ENCODE results near the gene SEL1L2.

The SEL1L2 gene

DNA sequence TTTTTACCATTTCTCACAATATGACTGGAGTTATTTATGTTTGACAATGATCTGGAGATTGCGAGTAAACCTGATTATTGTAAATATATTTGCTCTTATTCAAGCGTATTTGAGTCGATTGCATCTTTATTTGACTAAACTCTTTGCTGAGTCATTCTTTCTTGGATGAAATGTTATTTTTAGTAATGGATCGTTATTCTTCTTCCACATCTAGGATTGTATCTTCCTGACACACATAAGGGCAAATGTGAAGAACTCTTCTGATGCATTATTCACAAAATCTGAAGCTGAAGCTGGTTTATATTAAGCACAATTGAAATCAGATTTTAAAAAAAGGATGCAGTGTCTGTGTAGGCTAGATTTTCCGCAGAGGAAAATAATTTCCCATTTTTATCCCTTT lies 68.2 kb downstream of the SEL1L2 start:
- H3K9me3 ChIP-seq (ENCODE audit: control insufficient read depth, insufficient read depth, low read depth, low read length), result no peaks in the 10 kb centered on the region
- CTCF ChIA-PET, result no interaction called here
- no peaks in the 10 kb centered on the region for H3K4me1 ChIP-seq (ENCODE audit: control insufficient read depth, insufficient read depth, low read length)
- POLR2A ChIA-PET, result no interaction called here
- H3K27ac ChIP-seq (ENCODE audit: extremely low read depth, low read depth, low read length), result no peak overlapping the region
- H3K36me3 ChIP-seq (ENCODE audit: control insufficient read depth in 2 of 2, insufficient read depth in 1 of 2, low read length in 2 of 2), result no peaks in the 10 kb centered on the region
- no peak overlapping the region for H3K4me3 ChIP-seq (ENCODE audit: low read depth, low read length)
- TF ChIP-seq ZNF518A (tag by site-specific recombination; conservative IDR thresholded peaks at IDR 0.05; ENCODE audit: low read depth), result no peak
- no peak for TF ChIP-seq ZNF16 (tag by site-specific recombination; IDR thresholded peaks at IDR 0.05; ENCODE audit: low read depth)

GRCh38 chr20:13915284-13915683 lies 75.1 kb downstream of the SEL1L2 start:
- H3K27ac ChIP-seq (ENCODE audit: extremely low read depth, low read depth, low read length), result no peak overlapping the region
- no peaks in the 10 kb centered on the region for H3K36me3 ChIP-seq (ENCODE audit: control insufficient read depth in 2 of 2, insufficient read depth in 1 of 2, low read length in 2 of 2)
- no peak for TF ChIP-seq ZSCAN30 (tag by site-specific recombination; IDR thresholded peaks at IDR 0.05)
- no peak for TF ChIP-seq ZNF843 (tag by site-specific recombination; IDR thresholded peaks at IDR 0.05)
- TF ChIP-seq, protein P1, sequence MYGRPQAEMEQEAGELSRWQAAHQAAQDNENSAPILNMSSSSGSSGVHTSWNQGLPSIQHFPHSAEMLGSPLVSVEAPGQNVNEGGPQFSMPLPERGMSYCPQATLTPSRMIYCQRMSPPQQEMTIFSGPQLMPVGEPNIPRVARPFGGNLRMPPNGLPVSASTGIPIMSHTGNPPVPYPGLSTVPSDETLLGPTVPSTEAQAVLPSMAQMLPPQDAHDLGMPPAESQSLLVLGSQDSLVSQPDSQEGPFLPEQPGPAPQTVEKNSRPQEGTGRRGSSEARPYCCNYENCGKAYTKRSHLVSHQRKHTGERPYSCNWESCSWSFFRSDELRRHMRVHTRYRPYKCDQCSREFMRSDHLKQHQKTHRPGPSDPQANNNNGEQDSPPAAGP (tag by site-specific recombination; IDR thresholded peaks at IDR 0.05), result no peak
- no peak for TF ChIP-seq ZNF488 (tag by site-specific recombination; IDR thresholded peaks at IDR 0.05)
- no peak for TF ChIP-seq SP3 (tag by site-specific recombination; IDR thresholded peaks at IDR 0.05)
- TF ChIP-seq IKZF3 (tag by site-specific recombination; IDR thresholded peaks at IDR 0.05), result no peak
- no peak for TF ChIP-seq WT1 (tag by site-specific recombination; IDR thresholded peaks at IDR 0.05)
- no peak for TF ChIP-seq ZNF530 (tag by site-specific recombination; IDR thresholded peaks at IDR 0.05; ENCODE audit: low read depth)
- TF ChIP-seq GLI4 (tag by site-specific recombination; IDR thresholded peaks at IDR 0.05), result no peak
- no peaks in the 10 kb centered on the region for H3K9me3 ChIP-seq (ENCODE audit: control insufficient read depth, insufficient read depth, low read depth, low read length)
- no peaks in the 10 kb centered on the region for H3K4me1 ChIP-seq (ENCODE audit: control insufficient read depth, insufficient read depth, low read length)
- POLR2A ChIA-PET, result no interaction called here
- no peak overlapping the region for H3K4me3 ChIP-seq (ENCODE audit: low read depth, low read length)
- CTCF ChIA-PET, result no interaction called here

- Histone ChIP-seq H3K9me3 (ENCODE audit: control insufficient read depth, insufficient read depth, low read depth, low read length) (no peaks in the 10 kb centered on the region), H3K27ac (ENCODE audit: extremely low read depth, low read depth, low read length) (no peak overlapping the region), H3K4me3 (ENCODE audit: low read depth, low read length) (no peak overlapping the region), H3K4me1 (ENCODE audit: control insufficient read depth, insufficient read depth, low read length) (no peaks in the 10 kb centered on the region), H3K36me3 (ENCODE audit: control insufficient read depth in 2 of 2, insufficient read depth in 1 of 2, low read length in 2 of 2) (no peaks in the 10 kb centered on the region)
- ChIA-PET POLR2A (no interaction called here), CTCF (interaction anchor here (0.6 to 1.2 kb wide), 3 partner anchors 14 to 366 kb away, joined by 3 read pairs; no protein-coding TSS in a partner anchor)
- TF ChIP-seq, protein P2, sequence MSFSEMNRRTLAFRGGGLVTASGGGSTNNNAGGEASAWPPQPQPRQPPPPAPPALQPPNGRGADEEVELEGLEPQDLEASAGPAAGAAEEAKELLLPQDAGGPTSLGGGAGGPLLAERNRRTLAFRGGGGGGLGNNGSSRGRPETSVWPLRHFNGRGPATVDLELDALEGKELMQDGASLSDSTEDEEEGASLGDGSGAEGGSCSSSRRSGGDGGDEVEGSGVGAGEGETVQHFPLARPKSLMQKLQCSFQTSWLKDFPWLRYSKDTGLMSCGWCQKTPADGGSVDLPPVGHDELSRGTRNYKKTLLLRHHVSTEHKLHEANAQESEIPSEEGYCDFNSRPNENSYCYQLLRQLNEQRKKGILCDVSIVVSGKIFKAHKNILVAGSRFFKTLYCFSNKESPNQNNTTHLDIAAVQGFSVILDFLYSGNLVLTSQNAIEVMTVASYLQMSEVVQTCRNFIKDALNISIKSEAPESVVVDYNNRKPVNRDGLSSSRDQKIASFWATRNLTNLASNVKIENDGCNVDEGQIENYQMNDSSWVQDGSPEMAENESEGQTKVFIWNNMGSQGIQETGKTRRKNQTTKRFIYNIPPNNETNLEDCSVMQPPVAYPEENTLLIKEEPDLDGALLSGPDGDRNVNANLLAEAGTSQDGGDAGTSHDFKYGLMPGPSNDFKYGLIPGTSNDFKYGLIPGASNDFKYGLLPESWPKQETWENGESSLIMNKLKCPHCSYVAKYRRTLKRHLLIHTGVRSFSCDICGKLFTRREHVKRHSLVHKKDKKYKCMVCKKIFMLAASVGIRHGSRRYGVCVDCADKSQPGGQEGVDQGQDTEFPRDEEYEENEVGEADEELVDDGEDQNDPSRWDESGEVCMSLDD (tag by site-specific recombination; IDR thresholded peaks at IDR 0.05), result no peak
- no peak for TF ChIP-seq OVOL3 (tag by site-specific recombination; IDR thresholded peaks at IDR 0.05)
- TF ChIP-seq ZNF146 (tag by site-specific recombination; IDR thresholded peaks at IDR 0.05), result no peak
- no peak for TF ChIP-seq MYNN (tag by site-specific recombination; IDR thresholded peaks at IDR 0.05; ENCODE audit: borderline replicate concordance)
- TF ChIP-seq ZSCAN16 (tag by site-specific recombination; IDR thresholded peaks at IDR 0.05), result no peak
- no peak for TF ChIP-seq ZNF23 (tag by site-specific recombination; IDR thresholded peaks at IDR 0.05; ENCODE audit: borderline replicate concordance)
- no peak for TF ChIP-seq MEIS1 (CRISPR knock-in tag; IDR thresholded peaks at IDR 0.05; ENCODE audit: borderline replicate concordance)
- no peak for TF ChIP-seq ZNF639 (tag by site-specific recombination; IDR thresholded peaks at IDR 0.05)
- TF ChIP-seq SP3 (tag by site-specific recombination; IDR thresholded peaks at IDR 0.05), result no peak
- no peak for TF ChIP-seq ZNF114 (tag by site-specific recombination; IDR thresholded peaks at IDR 0.05)
- no peak for TF ChIP-seq ZNF596 (tag by site-specific recombination; IDR thresholded peaks at IDR 0.05)
- TF ChIP-seq ZNF37A (tag by site-specific recombination; IDR thresholded peaks at IDR 0.05), result no peak
Observed at GRCh38 chr20:13913572-13913971, 76.8 kb downstream of the SEL1L2 start.
